HCT116 (cell line): ENCODE results near the gene AP1S1. TPM values are rescaled to one million over a fixed set of nuclear protein-coding genes. Genes with fewer than 3 reads are reported as not detected.

Experiments
- ATAC-seq: fragments of 200-7000 bp; cut with Tn5 transposase; 2 replicates; pipeline ENCODE4 v1.9.1; 2020; ENCODE audit warnings: mild to moderate bottlenecking, moderate library complexity
- BruUV-seq: library from RNA; stranded (reverse); fragments of 400-500 nt; replicated peaks from 2 replicates; lab custom pipeline; 2021; lab: Mats Ljungman, UMichigan
- CTCF ChIA-PET: fragments of 300-600 bp; sonication (Branson Sonifier 250); formaldehyde crosslinking; loops from one replicate; lab custom pipeline; 2021; ENCODE audit warnings: antibody characterized with exemption; lab: Charles Lee
- POLR2A ChIA-PET: fragments of 300-600, 350-600 bp; sonication (Branson Sonifier 250); formaldehyde crosslinking; loops from one replicate; lab custom pipeline; 2021; ENCODE audit warnings: antibody characterized with exemption; lab: Charles Lee
- RAD21 ChIA-PET, 2 experiments: fragments of 300-600 bp; sonication (Branson Sonifier 250); formaldehyde crosslinking; loops; one replicate each; lab custom pipeline; 2023; ENCODE audit warnings: low total read pairs in 2 of 2; ENCODE audit not compliant: uncharacterized antibody in 2 of 2, unreplicated experiment in 2 of 2, low non-redundant PET in 1 of 2; lab: Charles Lee
- DNase-seq: peaks from one replicate; pipeline ENCODE4 v3.0.0-alpha.2; 2010; ENCODE audit warnings: low read depth, low spot score
- H2AFZ ChIP-seq: fragments of 200-600 bp; shearing (Covaris generic), sonication (generic); 2 replicates; pipeline ENCODE4 v1.6.1; 2017; ENCODE audit warnings: low read depth, mixed run types, mixed read lengths, antibody characterized with exemption, low read length; ENCODE audit not compliant: poor library complexity, severe bottlenecking
- H3K27ac ChIP-seq: 2 replicates; pipeline ENCODE4 v1.5.1; 2012; ENCODE audit warnings: low read depth, low read length
- H3K27me3 ChIP-seq: fragments of 200-600 bp; sonication (generic); 2 replicates; pipeline ENCODE4 v1.6.1; 2016; ENCODE audit warnings: mixed run types, low read length, mixed read lengths; ENCODE audit not compliant: insufficient read depth
- H3K36me3 ChIP-seq, 2 experiments: fragments of 200-500 bp in 1 of 2; fragments of 200-600 bp in 1 of 2; sonication (Bioruptor generic) in 1 of 2; sonication (generic) in 1 of 2; 2 replicates each; pipeline versions ENCODE4 v1.5.1 to v1.6.1; 2014 to 2016; ENCODE audit warnings: low read length in 2 of 2, inconsistent platforms in 1 of 2, mixed read lengths in 1 of 2, mixed run types in 1 of 2; ENCODE audit not compliant: insufficient read depth in 2 of 2, control insufficient read depth in 1 of 2
- H3K4me1 ChIP-seq, 2 experiments: fragments of 200-600 bp in 1 of 2; sonication (generic) in 1 of 2; 2 replicates each; pipeline versions ENCODE4 v1.5.1 to v1.6.1; 2012 to 2017; ENCODE audit warnings: low read length in 2 of 2, inconsistent platforms in 1 of 2, mild to moderate bottlenecking in 1 of 2, mixed read lengths in 1 of 2, mixed run types in 1 of 2, moderate library complexity in 1 of 2; ENCODE audit not compliant: insufficient read depth in 2 of 2, control insufficient read depth in 1 of 2
- H3K4me2 ChIP-seq: fragments of 200-600 bp; sonication (generic); 2 replicates; pipeline ENCODE4 v1.6.1; 2017; ENCODE audit warnings: mixed run types, low read length, mixed read lengths
- H3K4me3 ChIP-seq, 2 experiments: fragments of 200-600 bp in 1 of 2; sonication (generic) in 1 of 2; replicated peaks in 1 of 2; 2 replicates each; pipeline ENCODE4 v1.5.1; 2011 to 2016; ENCODE audit warnings: low read length in 2 of 2, control low read depth in 1 of 2, low read depth in 1 of 2, mild to moderate bottlenecking in 1 of 2, mixed read lengths in 1 of 2, mixed run types in 1 of 2
- H3K79me2 ChIP-seq: fragments of 200-600 bp; sonication (generic); 2 replicates; pipeline ENCODE4 v1.6.1; 2017; ENCODE audit warnings: mild to moderate bottlenecking, mixed run types, low read length, moderate library complexity, mixed read lengths; ENCODE audit not compliant: insufficient read depth
- H3K9ac ChIP-seq: fragments of 200-600 bp; sonication (generic); 2 replicates; pipeline ENCODE4 v1.6.1; 2016; ENCODE audit warnings: low read length, mixed read lengths
- H3K9me2 ChIP-seq: fragments of 200-600 bp; sonication (generic), shearing (Covaris generic); 2 replicates; pipeline ENCODE4 v1.6.1; 2017; ENCODE audit warnings: mixed run types, mild to moderate bottlenecking, moderate library complexity; ENCODE audit not compliant: insufficient read depth
- H3K9me3 ChIP-seq, 2 experiments: fragments of 200-500 bp in 1 of 2; fragments of 200-600 bp in 1 of 2; sonication (Bioruptor generic) in 1 of 2; sonication (generic) in 1 of 2; 2 replicates each; pipeline ENCODE4 v1.6.1; 2014 to 2017; ENCODE audit warnings: low read length in 2 of 2, mixed read lengths in 2 of 2, inconsistent platforms in 1 of 2, low read depth in 1 of 2, mild to moderate bottlenecking in 1 of 2, mixed run types in 1 of 2, moderate library complexity in 1 of 2; ENCODE audit not compliant: control insufficient read depth in 1 of 2, insufficient read depth in 1 of 2
- H4K20me1 ChIP-seq: fragments of 200-600 bp; sonication (generic), shearing (Covaris generic); 2 replicates; pipeline ENCODE4 v1.6.1; 2017; ENCODE audit warnings: mixed run types, mild to moderate bottlenecking, moderate library complexity; ENCODE audit not compliant: insufficient read depth
- CTCF ChIP-seq, 3 experiments: fragments of 200-600 bp in 1 of 3; sonication (generic) in 1 of 3; IDR thresholded peaks in 2 of 3; conservative IDR thresholded peaks in 1 of 3; 2 replicates each; pipeline ENCODE4 v1.5.1; 2012 to 2017; ENCODE audit warnings: low read depth in 2 of 3, low read length in 2 of 3, antibody characterized with exemption in 1 of 3, borderline replicate concordance in 1 of 3, control low read depth in 1 of 3, mild to moderate bottlenecking in 1 of 3, mixed read lengths in 1 of 3, mixed run types in 1 of 3, moderate library complexity in 1 of 3; ENCODE audit not compliant: insufficient read depth in 1 of 3
- EGR1 ChIP-seq: IDR thresholded peaks from 2 replicates; pipeline ENCODE4 v1.6.1; 2012; ENCODE audit warnings: low read depth
- EZH2 ChIP-seq: fragments of 200-600 bp; sonication (generic); IDR thresholded peaks from 2 replicates; pipeline ENCODE4 v1.6.1; 2017; ENCODE audit warnings: antibody characterized with exemption, mixed run types
- FOSL1 ChIP-seq: IDR thresholded peaks from 2 replicates; pipeline ENCODE4 v1.6.1; 2012; ENCODE audit warnings: low read depth
- MAX ChIP-seq: IDR thresholded peaks from 2 replicates; pipeline ENCODE4 v1.6.1; 2012
- POLR2AphosphoS5 ChIP-seq: IDR thresholded peaks from 2 replicates; pipeline ENCODE4 v1.6.1; 2011; ENCODE audit warnings: mild to moderate bottlenecking, low read depth, low read length, moderate library complexity
- TCF7L2 ChIP-seq: IDR thresholded peaks from 2 replicates; pipeline ENCODE4 v1.7.0; 2011; ENCODE audit warnings: borderline replicate concordance, inconsistent platforms; ENCODE audit not compliant: insufficient read depth, insufficient read length; ENCODE audit errors: extremely low read depth
- ZFX ChIP-seq: fragments of 450-650 bp; IDR thresholded peaks from 2 replicates; pipeline ENCODE4 v1.6.1; 2017
- intact Hi-C: fragments of 100-400 bp; cut with micrococcal nuclease; formaldehyde crosslinking; loops from 2 replicates; pipeline ENCODE4 v1.10.0; 2022
- total RNA-seq: library from RNA; stranded (reverse); gene quantifications from one replicate; pipeline ENCODE4 v1.2.1, GENCODE V29; 2021; ENCODE audit not compliant: unreplicated experiment

AP1S1 gene
- total RNA-seq, 1 experiment from 2014 or later, result 130 TPM

GRCh38 chr7:101115215-101115614, 39.1 kb upstream of the AP1S1 start:
- ChIA-PET RAD21 (no interaction called here), CTCF (no interaction called here), POLR2A (interaction anchor here (1.3 to 1.8 kb wide), 2 partner anchors 11 to 15 kb away, joined by 3 to 5 read pairs; partner anchors contain the start of gene SERPINE1)
- Histone ChIP-seq H3K4me2 (no peak overlapping the region), H3K27me3 (no peaks in the 10 kb centered on the region), H2AFZ (no peak overlapping the region), H3K36me3 (no peaks in the 10 kb centered on the region), H3K9me2 (no peaks in the 10 kb centered on the region), H3K79me2 (no peaks in the 10 kb centered on the region), H3K9ac (no peak overlapping the region), H3K27ac (no peak overlapping the region), H3K4me1 (peaks cover 21 to 54% of the 10 kb centered on the region in 2 experiments), H4K20me1 (no peaks in the 10 kb centered on the region), H3K9me3 (no peaks in the 10 kb centered on the region), H3K4me3 (no peak overlapping the region)
- DNase-seq, result no peak
- TF ChIP-seq ZFX (no peak), EGR1 (no peak), EZH2 (no peak), TCF7L2 (no peak), CTCF (IDR thresholded peaks at IDR 0.05 in 2 of 3, conservative IDR thresholded peaks at IDR 0.05 in 1 of 3; ENCODE audit: borderline replicate concordance in 1 of 3, insufficient read depth in 1 of 3, low read depth in 2 of 3, low read length in 2 of 3) (no peak), FOSL1 (no peak), MAX (no peak), POLR2AphosphoS5 (no peak)
- no TSS peak for BruUV-seq
- intact Hi-C loops, result no loop called here
- ATAC-seq, result no peak
